D341Med (cell line): ENCODE data around the gene SULT1A4.
"Not testable (repeated sequence)": the region's sequence is repeated elsewhere in the genome, so short reads cannot be mapped to it uniquely, and the experiment has no call there.

Experiments
- DNase-seq: peaks from one replicate; pipeline ENCODE4 v3.0.0; 2012; ENCODE audit warnings: low spot score

The SULT1A4 gene

DNA sequence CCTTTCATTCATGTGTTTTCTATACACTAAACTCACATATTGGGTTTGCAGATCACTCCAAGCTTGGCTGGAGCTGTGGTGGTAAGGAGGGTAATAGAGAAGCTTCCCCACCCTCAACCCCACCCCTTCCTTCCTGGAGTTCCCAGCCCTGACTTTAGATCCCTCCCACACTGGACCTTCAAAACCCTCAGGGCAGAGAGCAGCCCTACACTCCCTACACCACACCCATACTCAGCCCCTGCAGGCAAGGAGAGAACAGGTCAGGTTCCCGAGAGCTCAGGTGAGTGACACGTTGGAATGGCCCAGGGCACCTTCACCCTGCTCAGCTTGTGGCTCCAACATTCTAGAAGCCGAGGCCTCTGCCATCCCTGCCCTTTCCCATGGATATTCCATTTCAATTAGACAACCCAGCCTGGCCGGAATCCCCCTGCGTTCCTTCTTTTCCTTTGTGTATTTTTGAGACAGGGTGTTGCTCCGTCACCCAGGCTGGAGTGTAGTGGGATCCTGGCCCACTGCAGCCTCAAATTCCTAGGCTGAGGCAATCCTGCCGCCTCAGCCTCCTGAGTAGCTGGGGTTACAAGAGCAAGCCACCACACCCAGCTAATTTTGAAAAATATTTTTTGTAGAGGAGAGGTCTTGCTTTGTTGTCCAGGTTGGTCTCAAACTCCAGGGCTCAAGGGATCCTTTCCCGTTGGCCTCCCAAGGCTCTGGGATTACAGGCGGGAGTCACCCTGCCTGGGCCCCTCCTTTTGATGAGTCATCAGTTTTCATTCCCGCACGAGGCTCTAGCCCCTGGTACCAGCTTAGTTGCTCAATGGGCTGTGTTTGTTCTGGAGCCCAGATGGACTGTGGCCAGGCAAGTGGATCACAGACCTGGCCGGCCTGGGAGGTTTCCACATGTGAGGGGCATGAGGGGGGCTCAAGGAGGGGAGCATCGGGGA, at the start of gene SULT1A4:
Gene SULT1A4 (plus strand): TSS at position 208 of the 941 bp plus-strand sequence. CDS start 1,473 bp downstream, outside the sequence.
- DNase-seq, result not testable (repeated sequence)

GRCh38 chr16:29423587-29423986, 36.1 kb upstream of the SULT1A4 start:
- not testable (repeated sequence) for DNase-seq

GRCh38 chr16:29425390-29425789, 34.3 kb upstream of the SULT1A4 start:
- DNase-seq, result not testable (repeated sequence)

DNA sequence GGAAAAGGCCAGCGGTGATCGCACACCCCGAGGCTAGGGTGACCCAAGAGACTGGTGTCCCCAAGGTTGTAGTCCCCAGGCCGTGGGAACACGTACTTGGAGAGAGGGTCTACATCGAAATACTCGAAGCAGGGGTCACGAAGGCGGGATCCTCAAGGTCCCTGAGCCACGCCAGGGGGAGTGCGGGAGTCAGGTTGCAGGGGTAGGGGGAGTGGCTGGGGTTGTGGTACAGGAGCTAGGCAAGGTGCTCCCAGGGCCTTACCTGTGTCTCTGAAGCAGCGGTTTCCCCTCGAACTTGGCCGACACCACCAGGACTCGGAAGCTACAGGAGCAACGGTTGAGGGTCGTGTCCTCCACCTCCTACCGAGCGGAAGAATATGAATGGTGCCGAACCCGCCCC, 6.0 kb upstream of the SULT1A4 start:
- DNase-seq, result not testable (repeated sequence)

- not testable (repeated sequence) for DNase-seq
These were observed 5.4 kb upstream of the SULT1A4 start, which contains the start of the genes BOLA2 and SLX1B for GRCh38 chr16:29454269-29454668. Gene BOLA2, minus strand, starts transcription at chr16:29454351. Its CDS starts 98 bp downstream, at chr16:29454253. Gene SLX1B, plus strand, starts transcription at chr16:29454533.

DNA sequence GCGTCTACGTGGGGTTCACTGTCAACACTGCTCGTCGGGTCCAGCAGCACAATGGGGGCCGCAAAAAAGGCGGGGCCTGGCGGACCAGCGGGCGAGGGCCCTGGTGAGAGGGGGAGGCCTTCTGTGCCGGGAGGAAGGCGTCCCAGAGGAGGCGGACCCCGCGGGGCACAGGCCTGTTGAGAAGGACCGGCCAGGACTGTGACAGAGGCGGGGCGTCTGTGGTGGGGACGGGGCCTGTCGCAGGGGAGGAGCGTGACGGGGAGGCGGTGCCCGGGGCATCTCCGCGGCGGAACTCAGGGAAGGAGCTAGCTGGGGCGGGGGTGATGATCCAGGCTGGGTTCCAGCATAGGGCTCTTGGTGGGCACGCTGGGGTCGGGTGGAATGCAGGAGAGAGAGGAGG, 4.9 kb upstream of the SULT1A4 start:
- DNase-seq, result not testable (repeated sequence)

GRCh38 chr16:29457660-29458059, 2.1 kb upstream of the SULT1A4 start:
- not testable (repeated sequence) for DNase-seq

GRCh38 chr16:29460647-29461030, 926 bp downstream of the SULT1A4 start:
- DNase-seq, result not testable (repeated sequence)

GRCh38 chr16:29465985-29466824, 6.5 kb downstream of the SULT1A4 start:
- not testable (repeated sequence) for DNase-seq

- not testable (repeated sequence) for DNase-seq
These were observed 7.2 kb downstream of the SULT1A4 start for GRCh38 chr16:29466904-29467303.

- DNase-seq, result not testable (repeated sequence)
These were observed 8.1 kb downstream of the SULT1A4 start for GRCh38 chr16:29467654-29468366.

DNA sequence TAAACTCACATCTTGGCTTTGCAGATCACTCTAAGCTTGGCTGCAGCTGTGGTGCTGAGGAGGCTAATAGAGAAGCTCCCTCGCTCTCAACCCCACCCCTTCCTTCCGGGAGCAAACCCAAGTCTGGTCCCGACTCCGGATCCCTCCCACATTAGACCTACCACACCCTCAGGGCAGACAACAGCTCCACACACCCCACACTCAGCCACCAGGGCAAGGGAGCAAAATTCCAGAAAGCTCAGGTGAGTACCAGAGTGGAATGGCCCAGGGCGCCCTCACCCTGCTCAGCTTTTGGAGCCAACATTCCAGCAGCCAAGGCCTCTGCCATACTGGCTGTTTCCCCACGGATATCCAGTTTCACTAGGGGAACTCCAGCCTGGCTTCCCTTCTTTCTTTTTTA, 9.9 kb downstream of the SULT1A4 start:
- DNase-seq, result not testable (repeated sequence)

- not testable (repeated sequence) for DNase-seq
These were observed 12.4 kb downstream of the SULT1A4 start for GRCh38 chr16:29472065-29472464.

GRCh38 chr16:29482276-29482675, 22.6 kb downstream of the SULT1A4 start:
- not testable (repeated sequence) for DNase-seq

GRCh38 chr16:29506308-29506707, 46.6 kb downstream of the SULT1A4 start, which contains the start of gene NPIPB12:
Gene NPIPB12, minus strand, starts transcription at chr16:29506408.
- not testable (repeated sequence) for DNase-seq
